T-helper 22 cell (primary cell): ENCODE results near the gene VAPA.
A peak's percentile ranks its signal among the peaks of the same experiment; 100 is the strongest.

Experiments used
- DNase-seq: peaks from one replicate; pipeline ENCODE4 v3.0.0-alpha.2; 2020; ENCODE audit warnings: low read depth

The VAPA gene, protein sequence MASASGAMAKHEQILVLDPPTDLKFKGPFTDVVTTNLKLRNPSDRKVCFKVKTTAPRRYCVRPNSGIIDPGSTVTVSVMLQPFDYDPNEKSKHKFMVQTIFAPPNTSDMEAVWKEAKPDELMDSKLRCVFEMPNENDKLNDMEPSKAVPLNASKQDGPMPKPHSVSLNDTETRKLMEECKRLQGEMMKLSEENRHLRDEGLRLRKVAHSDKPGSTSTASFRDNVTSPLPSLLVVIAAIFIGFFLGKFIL

DNA sequence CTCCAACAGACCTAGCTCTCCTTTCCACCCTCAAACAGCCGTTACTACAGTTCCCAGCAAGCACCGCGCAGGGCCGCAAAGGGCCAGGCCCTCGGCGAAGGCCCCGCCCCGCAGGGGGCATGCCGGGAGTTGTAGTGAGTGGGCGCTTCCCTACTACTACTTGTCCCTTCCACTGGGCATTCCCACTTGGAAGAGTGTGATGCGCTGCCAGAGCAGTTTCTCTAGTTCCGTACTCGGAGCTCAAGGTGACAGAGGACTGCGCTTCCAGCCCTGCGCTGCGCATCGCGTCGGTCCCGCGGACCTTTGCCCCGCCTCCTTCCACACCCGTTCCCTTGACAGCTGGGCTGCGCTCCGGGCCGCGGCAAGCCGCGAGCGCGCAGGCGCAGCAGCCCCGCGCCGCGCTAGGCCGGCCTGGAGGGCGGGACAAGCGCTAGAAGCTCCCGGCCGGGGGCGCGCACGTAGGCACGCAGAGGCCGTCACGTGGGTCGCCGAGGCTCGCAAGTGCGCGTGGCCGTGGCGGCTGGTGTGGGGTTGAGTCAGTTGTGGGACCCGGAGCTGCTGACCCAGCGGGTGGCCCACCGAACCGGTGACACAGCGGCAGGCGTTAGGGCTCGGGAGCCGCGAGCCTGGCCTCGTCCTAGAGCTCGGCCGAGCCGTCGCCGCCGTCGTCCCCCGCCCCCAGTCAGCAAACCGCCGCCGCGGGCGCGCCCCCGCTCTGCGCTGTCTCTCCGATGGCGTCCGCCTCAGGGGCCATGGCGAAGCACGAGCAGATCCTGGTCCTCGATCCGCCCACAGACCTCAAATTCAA lies at the start of gene VAPA:
Gene VAPA (plus strand): TSS at position 491 of the 808 bp plus-strand sequence. CDS start 241 bp downstream, at position 732.
- DNase-seq, result peak; percentile 86

DNA sequence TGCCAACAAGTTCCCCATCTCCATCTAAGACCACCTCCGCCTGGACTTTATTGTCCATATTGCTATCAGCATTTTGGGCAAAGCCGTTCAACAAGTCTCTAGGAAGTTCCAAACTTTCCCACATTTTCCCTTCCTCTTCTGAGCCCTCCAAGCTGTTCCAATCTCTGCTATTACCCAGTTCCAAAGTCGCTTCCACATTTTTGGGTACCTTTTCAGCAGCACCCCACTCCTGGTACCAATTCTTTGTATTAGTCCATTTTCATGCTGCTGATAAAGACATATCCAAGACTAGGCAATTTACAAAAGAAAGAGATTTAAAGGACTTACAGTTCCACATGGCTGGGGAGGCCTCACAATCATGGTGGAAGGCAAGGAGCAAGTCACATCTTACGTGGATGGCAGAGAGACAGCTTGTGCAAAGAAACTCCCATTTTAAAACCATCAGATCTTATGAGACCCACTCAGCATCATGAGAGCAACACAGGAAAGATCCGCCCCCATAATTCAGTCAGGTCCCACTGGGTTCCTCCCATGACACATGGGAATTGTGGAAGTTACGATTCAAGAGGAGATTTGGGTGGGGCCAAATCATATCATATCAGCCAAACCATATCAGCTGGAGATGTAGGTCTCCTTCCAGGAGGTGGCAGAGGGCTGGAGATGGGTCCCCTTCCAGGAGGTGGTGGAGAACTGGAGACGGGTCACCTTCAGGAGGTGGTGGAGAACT lies 47.9 kb upstream of the VAPA start:
- no peak for DNase-seq

DNA sequence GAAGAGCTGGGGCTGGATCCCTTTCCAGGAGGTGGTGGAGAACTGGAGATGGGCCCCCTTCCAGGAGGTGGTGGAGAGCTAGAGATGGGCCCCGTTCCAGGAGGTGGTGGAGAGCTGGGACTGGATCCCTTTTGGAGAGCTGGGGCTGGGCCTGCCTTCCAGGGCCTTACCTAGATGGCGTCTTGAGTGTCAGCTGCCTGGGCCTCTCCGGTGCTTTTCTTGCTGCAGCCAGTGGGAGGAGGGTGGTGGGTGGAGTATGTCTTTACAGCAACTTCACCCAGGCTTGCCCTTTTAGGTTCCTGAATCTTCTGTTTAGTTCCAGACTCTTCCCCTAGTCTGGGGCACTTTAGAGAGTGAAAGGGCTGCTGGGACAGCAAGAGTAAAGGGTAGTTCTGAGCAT lies 47.2 kb upstream of the VAPA start:
- DNase-seq, result no peak

DNA sequence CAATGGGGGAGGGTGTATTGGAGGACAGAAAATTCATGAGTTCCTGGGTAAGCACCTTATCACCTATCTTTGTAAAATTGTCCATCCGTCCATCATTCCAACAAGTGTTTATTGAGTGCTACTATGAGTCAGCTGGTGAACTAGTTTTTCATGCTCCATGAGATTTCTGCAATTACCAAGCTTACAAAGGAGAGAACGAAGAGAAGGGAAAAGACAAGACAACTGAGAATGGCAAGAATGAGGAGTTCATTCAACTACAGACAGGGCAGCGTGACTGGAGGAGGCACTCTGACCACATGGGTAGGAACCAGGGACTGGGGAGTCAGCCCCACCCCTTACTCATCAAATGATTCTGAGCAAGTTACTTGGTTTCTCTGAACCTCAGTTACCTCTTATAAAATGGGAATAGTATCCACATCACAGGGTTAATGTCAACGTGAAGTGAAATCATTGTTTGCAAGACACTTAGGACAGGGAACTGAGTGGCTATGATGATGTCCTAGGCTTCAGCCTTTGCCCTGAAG lies 46.7 kb upstream of the VAPA start:
- no peak for DNase-seq

DNA sequence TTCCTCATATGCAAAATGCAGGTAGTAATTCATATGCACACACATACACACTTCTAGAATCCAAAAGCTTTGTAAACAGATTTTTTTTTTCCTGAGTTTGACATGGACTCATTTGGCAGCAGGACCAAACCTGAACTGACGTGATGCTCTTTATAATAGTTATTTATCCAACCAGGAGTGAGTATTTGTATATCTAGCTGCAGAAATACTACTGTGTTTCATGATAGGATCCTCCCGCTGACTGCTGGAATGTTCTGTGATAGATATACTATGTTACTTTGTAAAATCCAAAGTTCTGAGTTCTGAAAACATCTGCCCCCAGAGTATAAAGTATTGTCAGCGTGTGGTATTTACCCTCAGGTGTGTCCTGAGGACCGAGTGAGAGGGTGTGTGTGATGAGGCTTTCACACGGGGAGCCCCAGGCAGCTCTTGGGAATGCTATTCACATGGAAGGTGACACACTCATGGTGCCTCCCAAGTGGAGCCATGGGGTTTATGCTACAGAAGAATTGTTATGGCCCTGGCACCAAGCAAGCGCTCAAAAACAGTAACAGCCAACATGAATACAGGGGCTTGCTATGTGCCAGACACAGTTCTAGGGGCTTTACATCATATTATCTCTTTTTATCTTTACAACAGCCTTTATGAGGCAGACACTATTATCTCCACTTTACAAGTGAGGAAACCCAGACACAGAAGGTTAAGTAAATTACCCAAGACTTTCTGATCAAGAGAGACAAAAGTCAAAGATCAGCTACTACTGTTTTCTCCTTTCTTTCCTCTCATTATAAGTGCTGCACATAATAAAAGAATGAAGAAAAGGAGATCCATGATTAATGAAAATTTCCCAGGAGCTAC lies 44.7 kb upstream of the VAPA start:
- no peak for DNase-seq

DNA sequence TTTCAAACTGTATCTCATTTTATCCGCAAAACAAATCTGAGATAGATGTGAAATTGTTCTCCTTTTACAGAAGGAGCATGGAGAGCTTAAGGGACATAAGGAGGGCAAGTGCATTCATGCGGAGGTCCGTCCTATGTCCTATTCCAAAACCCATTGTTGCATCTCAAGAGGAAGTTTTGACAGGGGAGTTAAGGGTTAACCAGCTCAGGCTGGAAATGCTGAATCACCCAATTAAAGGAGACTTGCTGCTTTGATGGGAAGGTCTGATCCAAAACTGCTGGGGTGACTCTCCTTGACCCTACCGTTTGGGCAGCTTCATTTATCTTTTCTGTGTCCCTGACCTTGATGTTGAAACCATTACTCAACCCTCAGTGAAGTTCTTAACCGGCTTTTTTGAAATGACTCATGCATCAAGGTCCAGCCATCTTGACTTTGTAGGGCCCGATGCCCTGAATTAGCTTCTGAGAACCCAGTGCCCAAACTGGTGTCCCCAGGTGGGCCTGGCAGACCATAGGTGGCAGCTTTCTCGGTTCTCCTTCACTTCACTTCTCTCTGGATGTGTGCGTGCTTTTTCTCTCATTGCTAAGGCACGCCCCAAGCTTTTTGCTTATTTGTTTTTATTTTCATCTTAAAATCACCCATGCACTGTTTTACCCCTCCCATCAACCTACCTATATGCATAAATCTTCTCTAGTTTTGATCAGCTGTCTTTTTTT lies 43.9 kb upstream of the VAPA start:
- no peak for DNase-seq

DNA sequence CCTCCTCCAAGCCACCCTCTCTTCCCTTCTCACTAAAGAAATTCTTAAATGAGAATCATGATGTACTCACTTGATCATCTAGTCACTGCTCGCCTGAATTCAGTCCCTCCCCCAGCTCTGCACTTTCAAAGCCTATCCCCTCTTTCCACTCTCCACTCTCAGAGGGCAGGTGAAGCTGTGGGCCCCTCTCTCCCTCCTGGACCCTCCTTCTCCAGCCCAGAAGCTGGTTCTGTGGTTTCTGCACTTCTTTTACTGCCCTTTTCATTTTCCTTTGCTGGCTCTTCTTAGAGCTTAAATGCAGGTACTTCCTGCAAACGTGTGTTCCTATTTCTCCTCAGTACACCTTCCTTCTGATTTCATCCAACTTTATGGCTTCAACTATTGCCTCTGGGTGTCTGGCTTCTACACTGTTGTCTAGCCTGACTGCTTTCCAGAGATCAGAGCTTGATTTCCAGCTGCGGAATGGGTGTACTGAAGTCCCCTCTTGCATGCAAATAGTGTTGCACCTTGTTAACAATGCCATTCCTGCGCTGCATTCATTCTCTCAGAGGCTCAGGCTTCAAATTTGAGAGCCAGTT lies 43.3 kb upstream of the VAPA start:
- DNase-seq, result no peak

DNA sequence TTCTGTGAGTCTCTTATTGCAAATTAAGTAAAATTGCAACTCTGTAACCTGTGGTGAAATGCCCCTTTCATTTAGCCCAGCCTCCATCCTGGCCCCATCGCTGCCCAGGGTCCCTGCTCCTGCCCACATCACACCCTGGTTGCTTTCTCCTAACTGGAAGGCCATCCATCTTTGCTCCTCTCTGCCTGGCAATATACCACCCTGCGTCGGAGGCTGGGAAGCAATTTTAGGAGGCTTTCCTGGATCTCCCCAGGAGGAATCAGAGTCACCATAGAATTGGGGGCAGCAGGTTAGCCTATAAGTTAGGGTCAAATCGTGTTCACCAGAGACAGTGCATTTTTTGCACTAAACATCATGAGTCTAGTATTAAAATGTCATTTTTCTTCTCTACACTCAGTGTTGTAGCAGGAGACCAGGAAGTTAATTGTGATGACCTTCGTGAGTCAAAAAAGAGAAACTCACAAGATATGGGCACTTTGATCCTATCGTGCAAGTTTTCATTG lies 42.5 kb upstream of the VAPA start:
- DNase-seq, result no peak

DNA sequence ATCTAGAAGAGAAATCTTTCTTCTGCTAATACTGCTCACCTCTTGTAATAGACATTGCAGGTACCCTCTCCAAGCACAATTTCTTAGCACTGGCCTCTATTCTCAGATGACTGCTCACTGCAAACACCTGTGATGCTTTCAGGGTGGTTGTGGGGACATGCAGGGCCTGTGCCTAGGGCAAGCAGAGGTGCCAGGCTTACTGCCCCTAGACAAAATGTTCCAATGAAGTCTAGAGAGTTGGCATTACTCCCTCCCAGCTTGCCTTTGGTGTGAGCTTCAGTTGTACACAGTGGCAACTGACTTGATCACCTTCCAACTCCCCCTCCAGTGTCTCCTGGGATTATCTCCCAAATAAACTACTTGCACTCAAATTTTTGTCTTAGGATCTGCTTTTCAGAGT lies 41.0 kb upstream of the VAPA start:
- no peak for DNase-seq

DNA sequence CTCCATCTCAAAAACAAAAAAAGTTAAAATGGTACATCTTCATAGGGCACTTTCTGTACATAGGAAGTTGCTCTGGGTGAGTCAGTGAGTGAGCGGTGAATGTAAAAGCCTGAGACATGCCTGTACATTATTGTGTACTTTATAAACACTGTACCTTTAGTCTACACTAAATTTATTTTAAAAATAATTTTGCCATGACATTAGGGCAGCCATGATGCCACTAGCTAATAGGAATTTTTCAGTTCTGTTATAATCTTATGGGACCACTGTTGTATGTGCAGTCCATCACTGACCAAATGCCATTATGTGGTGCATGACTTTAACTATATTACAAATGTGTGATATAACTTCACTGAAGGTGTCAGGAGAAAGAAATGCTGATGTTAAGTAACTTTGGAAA lies 39.1 kb upstream of the VAPA start:
- no peak for DNase-seq

DNA sequence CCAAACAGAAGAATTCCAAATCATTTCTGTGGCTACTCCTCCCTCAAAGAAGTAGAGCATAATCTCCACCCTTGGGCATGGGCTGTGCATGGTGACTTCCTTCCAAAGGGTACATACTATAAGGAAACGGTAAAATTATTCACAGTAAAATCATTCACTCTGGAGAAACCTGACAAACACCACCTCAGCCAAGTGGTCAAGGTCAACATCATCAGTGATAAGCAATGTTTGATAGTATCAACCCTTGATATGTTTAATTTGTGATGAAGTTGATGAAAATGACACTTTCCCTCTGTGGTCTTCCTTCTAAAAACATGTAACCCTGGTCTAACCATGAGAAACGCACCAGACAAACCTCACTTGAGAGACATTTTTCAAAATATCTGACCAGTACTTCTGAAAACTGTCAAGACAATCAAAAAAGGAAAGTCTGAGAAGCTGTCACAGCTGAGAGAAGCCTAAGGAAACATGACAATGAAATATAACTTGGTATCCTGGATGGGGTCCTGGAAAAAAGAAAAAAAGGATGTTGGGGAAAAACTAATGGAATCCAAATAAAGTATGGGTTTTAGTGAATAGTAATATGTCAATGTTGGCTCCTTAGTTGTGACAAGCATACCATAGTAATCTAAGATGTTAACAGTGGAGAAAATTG lies 37.5 kb upstream of the VAPA start:
- no peak for DNase-seq

DNA sequence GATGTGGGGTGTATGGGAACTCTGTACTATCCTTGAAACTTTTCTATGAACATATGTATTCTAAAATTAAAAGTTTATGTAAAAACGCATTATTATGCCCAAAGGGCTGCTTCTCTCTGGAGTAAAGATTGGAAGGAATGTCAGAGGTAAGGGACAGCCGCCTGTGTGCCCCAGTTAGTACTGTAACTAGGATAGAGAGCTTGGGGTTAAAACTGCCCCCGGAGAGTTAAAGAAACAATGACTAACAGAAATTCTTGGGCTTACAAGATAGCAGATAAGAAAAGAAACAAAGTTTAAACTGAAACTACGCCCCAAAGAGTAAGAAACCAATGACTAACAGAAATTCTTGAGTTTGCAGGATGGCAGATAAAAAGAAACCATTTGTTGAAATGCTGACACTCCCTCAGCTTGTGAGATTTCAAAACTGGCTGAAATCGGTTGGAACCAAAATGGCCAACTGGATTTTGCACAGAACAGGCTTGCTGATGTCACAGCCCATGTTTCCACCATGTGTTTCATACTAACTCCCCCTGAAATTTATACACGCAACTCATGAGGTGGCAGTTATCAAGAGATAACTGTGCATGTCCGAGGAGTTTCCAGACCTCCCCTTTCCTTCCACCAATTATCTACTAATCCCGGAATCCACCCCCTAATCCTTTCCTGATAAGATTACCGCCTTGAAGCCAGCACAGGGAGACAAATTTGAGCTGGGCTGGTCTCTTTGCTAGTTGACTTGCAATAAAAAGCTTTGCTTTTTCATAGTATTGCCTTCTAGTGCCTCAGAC lies 36.8 kb upstream of the VAPA start:
- DNase-seq, result no peak

DNA sequence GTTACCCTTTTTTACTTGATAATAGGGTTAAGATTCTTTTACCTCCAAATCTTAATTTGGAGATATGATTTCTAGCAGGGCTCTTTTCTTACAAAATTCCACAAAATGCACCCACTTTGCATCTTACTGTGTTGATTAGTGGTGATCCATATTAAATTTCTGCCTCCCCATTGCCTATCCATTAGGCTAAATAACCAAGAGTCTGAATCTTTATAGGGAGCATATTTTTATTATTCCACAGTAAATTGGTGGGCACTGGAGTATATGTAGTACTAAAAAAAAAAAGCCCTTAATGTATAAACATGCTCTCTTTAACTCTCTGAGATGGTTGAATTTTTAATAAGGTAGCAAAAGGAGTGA lies 36.2 kb upstream of the VAPA start:
- no peak for DNase-seq

DNA sequence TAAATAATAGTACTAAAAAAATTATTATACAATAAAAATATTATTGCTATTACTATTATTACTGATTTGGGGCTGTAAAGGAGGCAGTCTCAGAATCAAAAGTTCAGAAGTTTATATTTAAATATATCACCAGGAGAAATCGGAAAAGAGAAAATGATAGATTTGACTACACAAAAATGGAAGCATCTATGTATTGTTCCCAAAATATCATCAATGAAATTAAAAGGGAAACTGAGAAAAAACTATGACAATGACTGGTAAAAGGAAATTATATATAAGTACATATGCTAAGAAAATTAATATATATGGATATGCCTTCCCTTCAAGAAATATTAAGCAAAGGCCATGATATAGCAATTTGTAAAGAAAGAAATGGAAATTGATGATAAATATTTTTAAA lies 35.7 kb upstream of the VAPA start:
- no peak for DNase-seq

DNA sequence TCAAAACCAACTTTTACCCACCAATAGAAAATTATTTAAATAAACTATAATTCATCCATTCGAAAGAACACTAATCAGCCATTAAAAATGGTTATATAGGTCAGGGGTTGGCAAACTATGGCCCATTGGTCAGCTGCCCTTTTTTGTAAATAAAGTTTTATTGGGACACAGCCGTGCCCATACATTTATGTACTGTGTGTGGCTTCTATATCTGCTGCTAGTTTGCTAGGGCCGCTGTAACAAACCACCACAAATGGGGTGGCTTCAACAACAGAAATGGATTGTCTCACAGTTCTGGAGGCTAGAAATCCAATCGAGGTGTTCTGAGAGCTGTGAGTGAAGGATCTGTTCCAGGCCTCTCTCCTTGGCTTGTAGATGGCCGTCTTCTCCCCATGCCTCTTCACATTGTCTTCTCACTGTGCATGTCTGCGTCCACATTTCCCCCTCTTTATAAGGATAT lies 35.0 kb upstream of the VAPA start:
- DNase-seq, result no peak

DNA sequence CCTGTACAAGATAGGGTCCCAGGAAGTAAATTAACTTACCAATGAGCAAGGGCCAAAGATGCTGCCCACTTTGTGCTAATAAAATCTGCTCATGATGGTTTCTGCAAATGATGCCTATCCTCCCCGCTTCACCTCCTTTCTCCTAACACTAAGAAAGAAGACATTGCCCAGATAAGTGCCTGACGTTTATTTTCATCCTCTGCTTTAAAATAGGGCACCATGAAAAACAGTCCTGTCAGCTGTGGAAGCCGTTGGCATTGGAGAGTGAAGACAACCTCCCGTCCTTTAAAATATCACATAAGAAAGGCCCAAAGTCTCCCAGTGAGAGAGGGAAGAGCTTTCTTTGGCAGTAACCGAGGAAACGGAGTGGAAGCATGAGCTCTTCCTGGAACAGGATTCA lies 29.7 kb upstream of the VAPA start:
- DNase-seq, result no peak

DNA sequence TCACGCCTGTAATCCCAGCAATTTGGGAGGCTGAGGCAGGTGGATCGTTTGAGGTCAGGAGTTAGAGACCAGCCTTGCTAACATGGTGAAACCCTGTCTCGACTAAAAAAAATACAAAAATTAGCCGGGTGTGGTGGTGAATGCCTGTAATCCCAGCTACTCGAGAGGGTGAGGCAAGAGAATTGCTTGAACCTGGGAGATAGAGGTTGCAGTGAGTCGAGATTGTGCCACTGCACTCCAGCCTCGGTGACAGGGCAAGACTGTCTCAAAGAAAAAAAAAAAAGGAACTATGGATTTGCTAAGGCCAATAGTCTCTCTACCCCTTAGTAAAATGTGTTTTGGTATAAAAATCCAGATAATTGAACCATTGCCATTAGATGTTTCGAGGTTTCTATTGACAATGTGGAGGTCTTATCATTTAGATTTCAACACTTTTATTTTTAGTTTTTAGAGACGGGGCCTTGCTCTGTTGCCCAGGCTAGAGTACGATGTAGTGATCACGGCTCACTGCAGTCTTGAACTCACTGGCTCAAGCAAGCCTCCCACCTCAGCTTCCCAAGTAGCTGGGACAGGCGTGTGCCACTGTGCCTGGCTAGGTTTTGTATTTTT lies 29.2 kb upstream of the VAPA start:
- no peak for DNase-seq

DNA sequence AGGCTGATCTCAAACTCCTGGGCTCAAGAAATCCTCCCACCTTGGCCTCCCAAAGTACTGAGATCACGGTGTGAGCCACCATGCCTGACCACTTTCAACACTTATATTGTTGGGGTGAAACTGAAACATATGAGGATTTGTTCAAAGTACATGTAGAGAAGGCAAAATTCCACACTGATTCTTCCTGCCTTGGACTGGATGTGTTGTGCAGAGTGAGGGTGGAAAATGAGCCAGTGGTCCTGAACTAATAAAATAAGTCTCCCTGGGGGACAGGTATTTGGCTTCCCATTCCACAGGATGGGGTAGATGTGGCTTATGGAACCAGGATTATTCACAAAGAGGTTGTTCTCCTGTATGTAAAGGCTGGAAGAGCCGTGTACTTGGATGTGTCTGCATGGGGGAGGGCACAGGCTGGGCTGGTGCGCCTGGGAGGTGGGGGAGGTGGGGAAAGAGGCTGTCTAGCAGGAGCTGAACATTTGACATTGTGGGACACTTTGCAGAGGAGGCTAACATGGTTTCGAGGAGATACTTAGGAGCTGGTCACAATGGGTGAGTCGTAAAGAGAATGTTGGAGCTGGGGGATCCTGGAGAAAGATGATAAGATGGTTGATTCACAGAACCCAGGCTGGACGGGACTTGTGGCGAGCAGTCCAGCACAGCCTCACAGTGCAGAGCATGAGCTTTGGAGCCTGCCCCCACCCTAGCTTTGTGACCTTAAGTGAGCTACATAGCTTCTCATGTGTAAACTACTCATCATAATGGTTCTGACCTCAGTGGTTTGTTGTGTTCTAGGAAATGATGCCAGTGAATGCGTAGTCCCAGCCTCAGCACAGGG lies 28.4 kb upstream of the VAPA start, which contains the start of gene TXNDC2:
Gene TXNDC2 (plus strand): TSS at position 804 of the 835 bp plus-strand sequence. CDS start 708 bp downstream, outside the sequence.
- DNase-seq, result no peak
